Right lung (tissue), 10 donors: ENCODE results near the gene ZNF836. TPM values are rescaled to one million over a fixed set of nuclear protein-coding genes. Genes with fewer than 3 reads are reported as not detected.
"Not testable (repeated sequence)": the region's sequence is repeated elsewhere in the genome, so short reads cannot be mapped to it uniquely, and the experiment has no call there.

Experiments used
- DNase-seq, 2 donors: peaks; one replicate each; pipeline ENCODE4 v3.0.0-alpha.2; 2013
- long read RNA-seq, 8 donors: transcript quantifications; one replicate each; lab custom pipeline, GENCODE V29; 2026
- polyA plus RNA-seq, 5 donors: library from polyadenylated mRNA; unstranded; fragments of 120-200 nt; gene quantifications; one replicate each; pipeline versions ENCODE4 v1.2.1 to v1.2.3, GENCODE V29; 2013; ENCODE audit warnings: inconsistent platforms in 1 of 5, low replicate concordance in 1 of 5; ENCODE audit not compliant: insufficient read length in 5 of 5, insufficient read depth in 1 of 5

Gene ZNF836
- polyA plus RNA-seq = 10 to 100 TPM; 14.8 to 24.2 (median 20.6) TPM
- long read RNA-seq, donor 1, partial matches to known transcripts = 0 of 3 reads
- long read RNA-seq, donor 1, other reads (novel, unspliced or antisense) = 0 of 3 reads
- long read RNA-seq, donor 2, partial matches to known transcripts = 0 of 1 reads
- long read RNA-seq, donor 2, other reads (novel, unspliced or antisense) = 0 of 1 reads
- long read RNA-seq, donor 3 = 0 reads
- long read RNA-seq, donor 4 = 0 reads
- long read RNA-seq, donor 5, partial matches to known transcripts = 0 of 3 reads
- long read RNA-seq, donor 5, other reads (novel, unspliced or antisense) = 0 of 3 reads
- long read RNA-seq, donor 6, partial matches to known transcripts = 5 of 8 reads
- long read RNA-seq, donor 6, other reads (novel, unspliced or antisense) = 0 of 8 reads
- long read RNA-seq, donor 7 = 0 reads
- long read RNA-seq, donor 8, partial matches to known transcripts = 0 of 1 reads
- long read RNA-seq, donor 8, other reads (novel, unspliced or antisense) = 0 of 1 reads

- peak; percentile 83 to 88 for DNase-seq
Measured at GRCh38 chr19:52171321-52172169, at the start of gene ZNF836. ZNF836 (minus strand) TSS chr19:52171621; CDS start chr19:52168072, 3,549 bp downstream.

GRCh38 chr19:52221031-52221430 lies 49.6 kb upstream of the ZNF836 start:
- DNase-seq = no peak

GRCh38 chr19:52219611-52220010 lies 48.2 kb upstream of the ZNF836 start:
- DNase-seq = no peak

GRCh38 chr19:52217576-52217975 lies 46.2 kb upstream of the ZNF836 start:
- DNase-seq = no peak

GRCh38 chr19:52216401-52216800 lies 45.0 kb upstream of the ZNF836 start:
- DNase-seq = no peak

- DNase-seq = no peak
Measured at GRCh38 chr19:52214241-52214640, 42.8 kb upstream of the ZNF836 start.

GRCh38 chr19:52212572-52213255 lies 41.3 kb upstream of the ZNF836 start:
- DNase-seq = no peak

- no peak for DNase-seq
Measured at GRCh38 chr19:52211926-52212571, 40.6 kb upstream of the ZNF836 start.

GRCh38 chr19:52211203-52211602 lies 39.8 kb upstream of the ZNF836 start:
- DNase-seq = no peak

- DNase-seq = no peak
Measured at GRCh38 chr19:52206481-52206880, 35.1 kb upstream of the ZNF836 start.

- DNase-seq = not testable (repeated sequence)
Measured at GRCh38 chr19:52200755-52201391, 29.5 kb upstream of the ZNF836 start.

GRCh38 chr19:52200044-52200443 lies 28.6 kb upstream of the ZNF836 start:
- no peak for DNase-seq

- no peak for DNase-seq
Measured at GRCh38 chr19:52198678-52199077, 27.3 kb upstream of the ZNF836 start.

GRCh38 chr19:52197964-52198363 lies 26.5 kb upstream of the ZNF836 start:
- DNase-seq = no peak

GRCh38 chr19:52196256-52196967 lies 25.0 kb upstream of the ZNF836 start:
- DNase-seq = no peak

- DNase-seq = no peak
Measured at GRCh38 chr19:52191951-52192350, 20.5 kb upstream of the ZNF836 start.

GRCh38 chr19:52191389-52191788 lies 20.0 kb upstream of the ZNF836 start:
- DNase-seq = no peak

GRCh38 chr19:52190487-52191293 lies 19.3 kb upstream of the ZNF836 start:
- no peak for DNase-seq
